Liver (tissue), 9 donors: ENCODE measurements around the gene MAP2K6. TPM values are rescaled to one million over a fixed set of nuclear protein-coding genes. Genes with fewer than 3 reads are reported as not detected.
A peak's percentile ranks its signal among the peaks of the same experiment; 100 is the strongest.

Source experiments
- DNase-seq: peaks from one replicate; pipeline ENCODE4 v3.0.0-alpha.2; 2017; ENCODE audit warnings: low spot score
- H3K27ac ChIP-seq, 2 donors: one replicate each; pipeline ENCODE4 v1.7.0; 2013; ENCODE audit warnings: inconsistent platforms in 2 of 2, low read length in 2 of 2, control low read depth in 1 of 2, low read depth in 1 of 2, mild to moderate bottlenecking in 1 of 2
- H3K27me3 ChIP-seq, 4 donors: one replicate each; pipeline versions ENCODE4 v1.6.1 to v1.7.0; 2013; ENCODE audit warnings: low read length in 3 of 4, inconsistent platforms in 1 of 4, mild to moderate bottlenecking in 1 of 4, moderate library complexity in 1 of 4; ENCODE audit not compliant: control insufficient read depth in 4 of 4, insufficient read depth in 4 of 4
- H3K36me3 ChIP-seq, 4 donors: one replicate each; pipeline versions ENCODE4 v1.6.1 to v1.7.0; 2013; ENCODE audit warnings: low read length in 3 of 4, mild to moderate bottlenecking in 3 of 4, low read depth in 1 of 4, moderate library complexity in 1 of 4; ENCODE audit not compliant: control insufficient read depth in 4 of 4, insufficient read depth in 3 of 4
- H3K4me1 ChIP-seq, 4 donors: one replicate each; pipeline versions ENCODE4 v1.6.1 to v1.7.0; 2013; ENCODE audit warnings: low read length in 3 of 4, mild to moderate bottlenecking in 3 of 4, moderate library complexity in 1 of 4; ENCODE audit not compliant: control insufficient read depth in 4 of 4, insufficient read depth in 4 of 4
- H3K4me3 ChIP-seq, 3 donors: one replicate each; pipeline versions ENCODE4 v1.6.1 to v1.7.0; 2013; ENCODE audit warnings: low read length in 3 of 3, control low read depth in 1 of 3, low read depth in 1 of 3, mild to moderate bottlenecking in 1 of 3
- H3K9ac ChIP-seq, 2 donors: one replicate each; pipeline ENCODE4 v1.7.0; 2013; ENCODE audit warnings: low read length in 2 of 2, mild to moderate bottlenecking in 2 of 2, moderate library complexity in 2 of 2, control low read depth in 1 of 2, low read depth in 1 of 2
- H3K9me3 ChIP-seq, 4 donors: one replicate each; pipeline versions ENCODE4 v1.6.1 to v1.7.0; 2013; ENCODE audit warnings: low read length in 3 of 4; ENCODE audit not compliant: control insufficient read depth in 4 of 4
- EGR1 ChIP-seq, 2 donors: IDR thresholded peaks; 2 replicates each; pipeline ENCODE4 v1.6.1; 2016 to 2018; ENCODE audit warnings: antibody characterized with exemption in 2 of 2, low read depth in 2 of 2
- FOXA1 ChIP-seq: IDR thresholded peaks from 2 replicates; pipeline ENCODE4 v1.6.1; 2016; ENCODE audit warnings: antibody characterized with exemption
- FOXA2 ChIP-seq: IDR thresholded peaks from 2 replicates; pipeline ENCODE4 v1.6.1; 2016; ENCODE audit warnings: antibody characterized with exemption
- GABPA ChIP-seq, 2 donors: IDR thresholded peaks in 1 of 2; conservative IDR thresholded peaks in 1 of 2; 2 replicates each; pipeline ENCODE4 v1.6.1; 2016; ENCODE audit warnings: antibody characterized with exemption in 2 of 2, mild to moderate bottlenecking in 1 of 2, moderate library complexity in 1 of 2
- HNF4A ChIP-seq, 2 donors: conservative IDR thresholded peaks; 2 replicates each; pipeline ENCODE4 v1.6.1; 2016; ENCODE audit warnings: antibody characterized with exemption in 2 of 2, mild to moderate bottlenecking in 2 of 2
- HNF4G ChIP-seq: IDR thresholded peaks from 2 replicates; pipeline ENCODE4 v1.6.1; 2016; ENCODE audit warnings: antibody characterized with exemption
- JUND ChIP-seq, 2 donors: IDR thresholded peaks; 2 replicates each; pipeline ENCODE4 v1.6.1; 2016; ENCODE audit warnings: antibody characterized with exemption in 2 of 2
- NR2F2 ChIP-seq: IDR thresholded peaks from 2 replicates; pipeline ENCODE4 v1.6.1; 2016; ENCODE audit warnings: antibody characterized with exemption
- RAD21 ChIP-seq, 2 donors: IDR thresholded peaks; 2 replicates each; pipeline ENCODE4 v1.6.1; 2016; ENCODE audit warnings: antibody characterized with exemption in 2 of 2, mild to moderate bottlenecking in 2 of 2
- RXRA ChIP-seq, 2 donors: IDR thresholded peaks; 2 replicates each; pipeline ENCODE4 v1.6.1; 2017 to 2018; ENCODE audit warnings: antibody characterized with exemption in 2 of 2, mild to moderate bottlenecking in 1 of 2
- SP1 ChIP-seq: IDR thresholded peaks from 2 replicates; pipeline ENCODE4 v1.6.1; 2018; ENCODE audit warnings: antibody characterized with exemption, mild to moderate bottlenecking
- TAF1 ChIP-seq: conservative IDR thresholded peaks from 2 replicates; pipeline ENCODE4 v1.6.1; 2016; ENCODE audit warnings: antibody characterized with exemption, mild to moderate bottlenecking
- YY1 ChIP-seq: IDR thresholded peaks from 2 replicates; pipeline ENCODE4 v1.6.1; 2016; ENCODE audit warnings: antibody characterized with exemption, mild to moderate bottlenecking
- WGBS: extraction: QIAGEN DNeasy Blood & Tissue Kit; methylation state at CpG from one replicate; pipeline ENCODE4 v1.1.7; 2013; 5-methylcytosine and 5-hydroxymethylcytosine counted together
- polyA plus RNA-seq, 2 donors: library from polyadenylated mRNA; stranded (reverse) in 1 of 2; unstranded in 1 of 2; fragments of 200-250 nt in 1 of 2; fragments of >200 nt in 1 of 2; fragmentation: Nextera tagmentation in 1 of 2; extraction: Ambion mirVana in 1 of 2; gene quantifications; one replicate each; pipeline versions ENCODE4 v1.2.1 to v1.2.3, GENCODE V29; 2013 to 2015
- total RNA-seq, 2 donors: library from RNA; depleted of rRNA; stranded (reverse); fragments of >200 nt; gene quantifications; one replicate each; pipeline ENCODE4 v1.2.3, GENCODE V29; 2014
- TF ChIP-seq, protein P1 (sequence below): IDR thresholded peaks from 2 replicates; pipeline ENCODE4 v1.6.1; 2016; ENCODE audit warnings: antibody characterized with exemption
- TF ChIP-seq, protein P2 (sequence below): fragments of 150-350 bp; IDR thresholded peaks from 2 replicates; pipeline ENCODE4 v1.5.1; 2017; ENCODE audit warnings: improper control_type of control experiment, low read depth, low read length; ENCODE audit not compliant: missing input control
- TF ChIP-seq, protein P3 (sequence below): IDR thresholded peaks from 2 replicates; pipeline ENCODE4 v1.6.1; 2016; ENCODE audit warnings: antibody characterized with exemption
- TF ChIP-seq, protein P4 (sequence below): IDR thresholded peaks from 2 replicates; pipeline ENCODE4 v1.6.1; 2016; ENCODE audit warnings: antibody characterized with exemption
- TF ChIP-seq, protein P5 (sequence below): IDR thresholded peaks from 2 replicates; pipeline ENCODE4 v1.6.1; 2016; ENCODE audit warnings: antibody characterized with exemption, mild to moderate bottlenecking
- donor health status: healthy.
- donor health status: healthy.
- donor health status: healthy.
- donor health status: healthy.
- donor health status: healthy.

Gene MAP2K6
- total and polyA plus RNA-seq, 4 donors: 0.31 to 5.4 (median 2.6) TPM

DNA sequence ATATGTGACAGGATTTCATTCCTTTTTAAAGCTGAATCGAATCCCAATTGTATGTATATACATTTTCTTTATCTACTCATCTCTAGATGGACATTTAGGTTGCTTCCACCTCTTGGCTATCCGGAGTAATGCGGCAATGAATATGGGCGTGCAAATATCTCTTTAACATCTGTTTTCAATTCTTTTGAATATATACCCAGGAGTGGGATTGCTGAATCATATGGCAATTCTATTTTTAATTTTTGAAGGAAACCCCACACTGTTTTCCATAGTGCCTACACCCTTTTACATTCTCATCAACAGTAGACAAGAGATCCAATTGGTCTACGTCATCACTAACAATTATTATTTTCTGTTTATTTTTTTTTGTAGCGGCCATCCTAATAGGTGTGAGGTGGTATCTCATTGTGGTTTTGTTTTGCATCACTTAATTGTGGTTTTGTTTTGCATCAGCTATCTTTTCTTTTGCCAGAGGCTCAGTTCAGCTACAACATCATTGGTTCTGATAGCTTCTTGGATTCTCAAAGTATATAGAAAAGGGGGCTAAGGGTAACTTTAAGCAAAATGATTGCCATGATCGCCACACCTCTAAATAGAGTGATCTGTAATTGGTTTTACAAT lies 25.6 kb upstream of the MAP2K6 start:
- no peak overlapping the region for H3K4me3 ChIP-seq
- no peaks in the 10 kb centered on the region for H3K27me3 ChIP-seq
- H3K4me1 ChIP-seq: peaks cover 0 to 3% (median 1%) of the 10 kb centered on the region in 4 donors
- no peaks in the 10 kb centered on the region for H3K9me3 ChIP-seq
- no peak overlapping the region for H3K27ac ChIP-seq
- no peak for DNase-seq
- no peak overlapping the region for H3K9ac ChIP-seq
- 93% methylated on average over 7 of the region's 7 CpGs for WGBS
- H3K36me3 ChIP-seq: no peaks in the 10 kb centered on the region
- TF ChIP-seq, protein P1, sequence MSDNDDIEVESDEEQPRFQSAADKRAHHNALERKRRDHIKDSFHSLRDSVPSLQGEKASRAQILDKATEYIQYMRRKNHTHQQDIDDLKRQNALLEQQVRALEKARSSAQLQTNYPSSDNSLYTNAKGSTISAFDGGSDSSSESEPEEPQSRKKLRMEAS: no peak
- TF ChIP-seq HNF4G: no peak

DNA sequence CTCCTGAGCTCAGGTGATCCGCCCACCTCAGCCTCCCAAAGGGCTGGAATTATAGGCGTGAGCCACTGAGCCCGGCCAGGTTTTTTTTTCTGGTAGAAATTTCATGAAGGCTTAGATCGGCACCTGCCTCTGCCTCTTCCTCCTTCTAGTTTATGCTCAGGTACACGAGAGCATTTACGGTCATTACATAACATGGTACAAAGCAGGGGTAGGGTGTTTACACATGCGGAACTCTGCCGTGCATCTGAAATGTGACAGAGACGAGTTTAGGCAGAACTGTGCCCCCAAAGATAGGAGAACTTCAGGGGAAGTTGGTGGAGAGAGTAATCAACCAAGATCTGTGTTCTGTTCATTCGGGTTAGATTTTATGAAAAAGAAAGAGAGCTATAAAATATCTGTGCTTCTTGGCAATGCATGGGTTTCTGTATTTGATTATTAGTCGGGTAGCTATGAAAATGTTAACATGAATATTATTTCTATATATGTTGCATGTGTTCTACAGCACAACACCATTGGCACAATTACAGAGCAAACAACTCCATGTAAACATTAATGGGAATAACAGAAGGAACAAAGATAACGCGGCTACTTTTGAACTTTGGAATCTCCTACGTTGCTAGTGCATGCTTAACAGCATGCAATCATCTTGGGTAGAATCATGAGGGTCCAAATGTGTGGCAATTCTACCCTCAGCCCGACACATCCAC lies 23.5 kb upstream of the MAP2K6 start:
- Histone ChIP-seq H3K4me3 (peak overlapping the region in 2 of 3 donors; percentile 21 to 77), H3K36me3 (no peaks in the 10 kb centered on the region), H3K9me3 (no peaks in the 10 kb centered on the region), H3K27me3 (no peaks in the 10 kb centered on the region), H3K4me1 (peaks cover 0 to 3% (median 1%) of the 10 kb centered on the region in 4 donors), H3K27ac (peak overlapping the region in 1 of 2 donors; percentile 59), H3K9ac (peak overlapping the region in 1 of 2 donors; percentile 71)
- no peak for DNase-seq
- TF ChIP-seq, protein P2, sequence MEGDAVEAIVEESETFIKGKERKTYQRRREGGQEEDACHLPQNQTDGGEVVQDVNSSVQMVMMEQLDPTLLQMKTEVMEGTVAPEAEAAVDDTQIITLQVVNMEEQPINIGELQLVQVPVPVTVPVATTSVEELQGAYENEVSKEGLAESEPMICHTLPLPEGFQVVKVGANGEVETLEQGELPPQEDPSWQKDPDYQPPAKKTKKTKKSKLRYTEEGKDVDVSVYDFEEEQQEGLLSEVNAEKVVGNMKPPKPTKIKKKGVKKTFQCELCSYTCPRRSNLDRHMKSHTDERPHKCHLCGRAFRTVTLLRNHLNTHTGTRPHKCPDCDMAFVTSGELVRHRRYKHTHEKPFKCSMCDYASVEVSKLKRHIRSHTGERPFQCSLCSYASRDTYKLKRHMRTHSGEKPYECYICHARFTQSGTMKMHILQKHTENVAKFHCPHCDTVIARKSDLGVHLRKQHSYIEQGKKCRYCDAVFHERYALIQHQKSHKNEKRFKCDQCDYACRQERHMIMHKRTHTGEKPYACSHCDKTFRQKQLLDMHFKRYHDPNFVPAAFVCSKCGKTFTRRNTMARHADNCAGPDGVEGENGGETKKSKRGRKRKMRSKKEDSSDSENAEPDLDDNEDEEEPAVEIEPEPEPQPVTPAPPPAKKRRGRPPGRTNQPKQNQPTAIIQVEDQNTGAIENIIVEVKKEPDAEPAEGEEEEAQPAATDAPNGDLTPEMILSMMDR: no peak
- no peak for TF ChIP-seq NR2F2
- peak; percentile 67 to 71 for TF ChIP-seq HNF4A (conservative IDR thresholded peaks at IDR 0.05)
- TF ChIP-seq EGR1 (IDR thresholded peaks at IDR 0.05; ENCODE audit: low read depth in 2 of 2): no peak
- TF ChIP-seq JUND (IDR thresholded peaks at IDR 0.05): peak in 1 of 2 donors; percentile 14
- no peak for TF ChIP-seq FOXA1
- TF ChIP-seq, protein P3, sequence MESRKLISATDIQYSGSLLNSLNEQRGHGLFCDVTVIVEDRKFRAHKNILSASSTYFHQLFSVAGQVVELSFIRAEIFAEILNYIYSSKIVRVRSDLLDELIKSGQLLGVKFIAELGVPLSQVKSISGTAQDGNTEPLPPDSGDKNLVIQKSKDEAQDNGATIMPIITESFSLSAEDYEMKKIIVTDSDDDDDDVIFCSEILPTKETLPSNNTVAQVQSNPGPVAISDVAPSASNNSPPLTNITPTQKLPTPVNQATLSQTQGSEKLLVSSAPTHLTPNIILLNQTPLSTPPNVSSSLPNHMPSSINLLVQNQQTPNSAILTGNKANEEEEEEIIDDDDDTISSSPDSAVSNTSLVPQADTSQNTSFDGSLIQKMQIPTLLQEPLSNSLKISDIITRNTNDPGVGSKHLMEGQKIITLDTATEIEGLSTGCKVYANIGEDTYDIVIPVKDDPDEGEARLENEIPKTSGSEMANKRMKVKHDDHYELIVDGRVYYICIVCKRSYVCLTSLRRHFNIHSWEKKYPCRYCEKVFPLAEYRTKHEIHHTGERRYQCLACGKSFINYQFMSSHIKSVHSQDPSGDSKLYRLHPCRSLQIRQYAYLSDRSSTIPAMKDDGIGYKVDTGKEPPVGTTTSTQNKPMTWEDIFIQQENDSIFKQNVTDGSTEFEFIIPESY: no peak
- no peak for TF ChIP-seq GABPA (IDR thresholded peaks at IDR 0.05 in 1 of 2, conservative IDR thresholded peaks at IDR 0.05 in 1 of 2)
- no peak for TF ChIP-seq FOXA2
- no peak for TF ChIP-seq TAF1
- TF ChIP-seq RXRA (IDR thresholded peaks at IDR 0.05): no peak
- no peak for TF ChIP-seq SP1
- no peak for TF ChIP-seq HNF4G
- TF ChIP-seq, protein P1: peak; percentile 8
- TF ChIP-seq, protein P4, sequence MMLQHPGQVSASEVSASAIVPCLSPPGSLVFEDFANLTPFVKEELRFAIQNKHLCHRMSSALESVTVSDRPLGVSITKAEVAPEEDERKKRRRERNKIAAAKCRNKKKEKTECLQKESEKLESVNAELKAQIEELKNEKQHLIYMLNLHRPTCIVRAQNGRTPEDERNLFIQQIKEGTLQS: no peak
- no peak for TF ChIP-seq YY1
- no peak for TF ChIP-seq RAD21 (IDR thresholded peaks at IDR 0.05)
- TF ChIP-seq, protein P5, sequence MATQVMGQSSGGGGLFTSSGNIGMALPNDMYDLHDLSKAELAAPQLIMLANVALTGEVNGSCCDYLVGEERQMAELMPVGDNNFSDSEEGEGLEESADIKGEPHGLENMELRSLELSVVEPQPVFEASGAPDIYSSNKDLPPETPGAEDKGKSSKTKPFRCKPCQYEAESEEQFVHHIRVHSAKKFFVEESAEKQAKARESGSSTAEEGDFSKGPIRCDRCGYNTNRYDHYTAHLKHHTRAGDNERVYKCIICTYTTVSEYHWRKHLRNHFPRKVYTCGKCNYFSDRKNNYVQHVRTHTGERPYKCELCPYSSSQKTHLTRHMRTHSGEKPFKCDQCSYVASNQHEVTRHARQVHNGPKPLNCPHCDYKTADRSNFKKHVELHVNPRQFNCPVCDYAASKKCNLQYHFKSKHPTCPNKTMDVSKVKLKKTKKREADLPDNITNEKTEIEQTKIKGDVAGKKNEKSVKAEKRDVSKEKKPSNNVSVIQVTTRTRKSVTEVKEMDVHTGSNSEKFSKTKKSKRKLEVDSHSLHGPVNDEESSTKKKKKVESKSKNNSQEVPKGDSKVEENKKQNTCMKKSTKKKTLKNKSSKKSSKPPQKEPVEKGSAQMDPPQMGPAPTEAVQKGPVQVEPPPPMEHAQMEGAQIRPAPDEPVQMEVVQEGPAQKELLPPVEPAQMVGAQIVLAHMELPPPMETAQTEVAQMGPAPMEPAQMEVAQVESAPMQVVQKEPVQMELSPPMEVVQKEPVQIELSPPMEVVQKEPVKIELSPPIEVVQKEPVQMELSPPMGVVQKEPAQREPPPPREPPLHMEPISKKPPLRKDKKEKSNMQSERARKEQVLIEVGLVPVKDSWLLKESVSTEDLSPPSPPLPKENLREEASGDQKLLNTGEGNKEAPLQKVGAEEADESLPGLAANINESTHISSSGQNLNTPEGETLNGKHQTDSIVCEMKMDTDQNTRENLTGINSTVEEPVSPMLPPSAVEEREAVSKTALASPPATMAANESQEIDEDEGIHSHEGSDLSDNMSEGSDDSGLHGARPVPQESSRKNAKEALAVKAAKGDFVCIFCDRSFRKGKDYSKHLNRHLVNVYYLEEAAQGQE: no peak
- 29% methylated on average over 15 of the region's 15 CpGs for WGBS
